ENCODE data around the gene TENM4. TPM values are rescaled to one million over a fixed set of nuclear protein-coding genes. Genes with fewer than 3 reads are reported as not detected.

Gene TENM4
- total and polyA plus RNA-seq, 2 of the 13 experiments (the other 11 are each of a cell fraction or from before 2014, with no cell fraction given), result not detected

DNA sequence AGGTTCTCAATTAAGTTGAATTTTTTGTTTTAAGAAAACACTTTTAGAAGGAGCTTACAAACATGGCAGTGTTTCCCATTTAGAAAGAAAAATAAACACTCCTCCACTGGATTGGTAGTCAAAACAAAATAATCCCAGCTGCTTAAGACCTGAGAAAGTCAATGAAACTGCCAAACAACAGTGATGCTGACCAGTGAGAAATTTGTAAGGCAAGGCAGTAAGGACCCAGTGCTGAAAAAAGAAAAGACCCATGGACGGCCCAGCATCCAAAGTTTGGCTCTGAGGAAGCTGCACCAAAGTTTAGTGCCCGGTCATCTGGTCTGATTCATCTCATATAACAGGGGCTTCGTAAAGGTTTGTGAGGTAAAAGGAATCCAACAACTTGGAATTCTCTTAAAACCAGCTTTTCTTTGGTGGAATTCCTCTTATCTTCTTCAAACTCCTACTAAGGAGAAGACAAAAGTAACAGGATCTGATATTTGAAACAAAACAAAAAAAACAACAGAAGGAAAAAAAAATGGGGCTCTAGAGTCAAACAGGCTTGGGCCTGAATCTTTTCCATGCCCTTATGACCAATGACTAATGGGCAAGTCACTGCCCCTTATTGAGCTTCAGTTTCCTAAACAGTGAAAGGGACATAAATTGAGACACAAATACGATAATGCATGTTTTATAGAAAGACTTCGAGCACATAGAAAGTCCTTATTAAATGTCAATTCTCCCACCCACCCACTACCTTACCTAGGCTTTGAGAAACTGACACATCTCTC lies 483.2 kb downstream of the TENM4 start (continued):
- TF ChIP-seq, protein P1, sequence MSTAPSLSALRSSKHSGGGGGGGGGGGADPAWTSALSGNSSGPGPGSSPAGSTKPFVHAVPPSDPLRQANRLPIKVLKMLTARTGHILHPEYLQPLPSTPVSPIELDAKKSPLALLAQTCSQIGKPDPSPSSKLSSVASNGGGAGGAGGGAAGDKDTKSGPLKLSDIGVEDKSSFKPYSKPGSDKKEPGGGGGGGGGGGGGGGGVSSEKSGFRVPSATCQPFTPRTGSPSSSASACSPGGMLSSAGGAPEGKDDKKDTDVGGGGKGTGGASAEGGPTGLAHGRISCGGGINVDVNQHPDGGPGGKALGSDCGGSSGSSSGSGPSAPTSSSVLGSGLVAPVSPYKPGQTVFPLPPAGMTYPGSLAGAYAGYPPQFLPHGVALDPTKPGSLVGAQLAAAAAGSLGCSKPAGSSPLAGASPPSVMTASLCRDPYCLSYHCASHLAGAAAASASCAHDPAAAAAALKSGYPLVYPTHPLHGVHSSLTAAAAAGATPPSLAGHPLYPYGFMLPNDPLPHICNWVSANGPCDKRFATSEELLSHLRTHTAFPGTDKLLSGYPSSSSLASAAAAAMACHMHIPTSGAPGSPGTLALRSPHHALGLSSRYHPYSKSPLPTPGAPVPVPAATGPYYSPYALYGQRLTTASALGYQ (CRISPR knock-in tag; IDR thresholded peaks at IDR 0.05), result no peak
- TF ChIP-seq RBAK (CRISPR knock-in tag; IDR thresholded peaks at IDR 0.05) (no peak), DMAP1 (CRISPR knock-in tag; IDR thresholded peaks at IDR 0.05) (no peak), REL (CRISPR knock-in tag; conservative IDR thresholded peaks at IDR 0.05) (no peak)
- TF ChIP-seq, protein P2, sequence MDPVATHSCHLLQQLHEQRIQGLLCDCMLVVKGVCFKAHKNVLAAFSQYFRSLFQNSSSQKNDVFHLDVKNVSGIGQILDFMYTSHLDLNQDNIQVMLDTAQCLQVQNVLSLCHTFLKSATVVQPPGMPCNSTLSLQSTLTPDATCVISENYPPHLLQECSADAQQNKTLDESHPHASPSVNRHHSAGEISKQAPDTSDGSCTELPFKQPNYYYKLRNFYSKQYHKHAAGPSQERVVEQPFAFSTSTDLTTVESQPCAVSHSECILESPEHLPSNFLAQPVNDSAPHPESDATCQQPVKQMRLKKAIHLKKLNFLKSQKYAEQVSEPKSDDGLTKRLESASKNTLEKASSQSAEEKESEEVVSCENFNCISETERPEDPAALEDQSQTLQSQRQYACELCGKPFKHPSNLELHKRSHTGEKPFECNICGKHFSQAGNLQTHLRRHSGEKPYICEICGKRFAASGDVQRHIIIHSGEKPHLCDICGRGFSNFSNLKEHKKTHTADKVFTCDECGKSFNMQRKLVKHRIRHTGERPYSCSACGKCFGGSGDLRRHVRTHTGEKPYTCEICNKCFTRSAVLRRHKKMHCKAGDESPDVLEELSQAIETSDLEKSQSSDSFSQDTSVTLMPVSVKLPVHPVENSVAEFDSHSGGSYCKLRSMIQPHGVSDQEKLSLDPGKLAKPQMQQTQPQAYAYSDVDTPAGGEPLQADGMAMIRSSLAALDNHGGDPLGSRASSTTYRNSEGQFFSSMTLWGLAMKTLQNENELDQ (CRISPR knock-in tag; IDR thresholded peaks at IDR 0.05; ENCODE audit: borderline replicate concordance), result no peak
- TF ChIP-seq, protein P3, sequence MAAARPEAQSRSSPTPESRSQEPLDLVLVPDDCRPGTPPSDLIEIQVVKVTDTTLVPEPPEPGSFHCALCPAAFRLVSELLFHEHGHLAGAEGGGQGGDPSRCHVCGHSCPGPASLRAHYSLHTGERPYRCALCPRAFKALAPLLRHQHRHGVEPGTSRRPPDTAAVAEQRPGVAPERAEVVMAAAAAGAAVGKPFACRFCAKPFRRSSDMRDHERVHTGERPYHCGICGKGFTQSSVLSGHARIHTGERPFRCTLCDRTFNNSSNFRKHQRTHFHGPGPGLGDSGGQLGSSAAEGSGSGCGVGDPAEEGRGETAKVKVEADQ (CRISPR knock-in tag; IDR thresholded peaks at IDR 0.05; ENCODE audit: borderline replicate concordance), result no peak
- TF ChIP-seq, protein P4, sequence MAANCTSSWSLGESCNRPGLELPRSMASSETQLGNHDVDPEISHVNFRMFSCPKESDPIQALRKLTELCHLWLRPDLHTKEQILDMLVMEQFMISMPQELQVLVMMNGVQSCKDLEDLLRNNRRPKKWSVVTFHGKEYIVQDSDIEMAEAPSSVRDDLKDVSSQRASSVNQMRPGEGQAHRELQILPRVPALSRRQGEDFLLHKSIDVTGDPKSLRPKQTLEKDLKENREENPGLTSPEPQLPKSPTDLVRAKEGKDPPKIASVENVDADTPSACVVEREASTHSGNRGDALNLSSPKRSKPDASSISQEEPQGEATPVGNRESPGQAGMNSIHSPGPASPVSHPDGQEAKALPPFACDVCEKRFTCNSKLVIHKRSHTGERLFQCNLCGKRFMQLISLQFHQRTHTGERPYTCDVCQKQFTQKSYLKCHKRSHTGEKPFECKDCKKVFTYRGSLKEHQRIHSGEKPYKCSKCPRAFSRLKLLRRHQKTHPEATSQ (CRISPR knock-in tag; IDR thresholded peaks at IDR 0.05; ENCODE audit: borderline replicate concordance), result no peak

Data from HepG2 (cell line).